RWPE1 (cell line): ENCODE results near the gene INPP5A.
"Not testable (repeated sequence)": the region's sequence is repeated elsewhere in the genome, so short reads cannot be mapped to it uniquely, and the experiment has no call there.

Experiments used
- CTCF ChIA-PET: fragments of 350-600 bp; sonication (Branson Sonifier 250); formaldehyde crosslinking; extraction: SDS; loops from one replicate; lab custom pipeline; 2021; lab: Yijun Ruan, JAX
- POLR2A ChIA-PET: fragments of 400-600 bp; formaldehyde crosslinking; extraction: SDS; loops from one replicate; lab custom pipeline; 2020; ENCODE audit warnings: antibody characterized with exemption; ENCODE audit not compliant: low non-redundant PET; lab: Yijun Ruan, JAX
- DNase-seq: peaks from one replicate; pipeline ENCODE4 v3.0.0; 2012; ENCODE audit warnings: low spot score
- H3K27ac ChIP-seq: fragments of 450-650 bp; 2 replicates; pipeline ENCODE4 v1.5.1; 2017
- CTCF ChIP-seq: fragments of 450-650 bp; conservative IDR thresholded peaks from 2 replicates; pipeline ENCODE4 v1.5.1; 2017; ENCODE audit warnings: low read depth, mild to moderate bottlenecking

The INPP5A gene

GRCh38 chr10:132742167-132742836 lies 204.7 kb downstream of the INPP5A start:
- H3K27ac ChIP-seq = no peak overlapping the region
- POLR2A ChIA-PET = no interaction called here
- CTCF ChIA-PET = interaction anchor here (0.7 kb wide), 2 partner anchors 8 to 11 kb away, joined by 3 to 4 read pairs; no protein-coding TSS in a partner anchor
- TF ChIP-seq CTCF = no peak
- DNase-seq = no peak

- ChIA-PET CTCF (no interaction called here), POLR2A (no interaction called here)
- TF ChIP-seq CTCF = no peak
These were observed 205.2 kb downstream of the INPP5A start for GRCh38 chr10:132742837-132743194.

GRCh38 chr10:132743196-132743924 lies 205.8 kb downstream of the INPP5A start:
- CTCF ChIA-PET, H3K27ac ChIP-seq, POLR2A ChIA-PET: not testable (repeated sequence)
- peak; percentile 26 for DNase-seq

More at GRCh38 chr10:132742837-132743194, 205.2 kb downstream of the INPP5A start:
- no peak for DNase-seq
- H3K27ac ChIP-seq = no peak overlapping the region

DNA sequence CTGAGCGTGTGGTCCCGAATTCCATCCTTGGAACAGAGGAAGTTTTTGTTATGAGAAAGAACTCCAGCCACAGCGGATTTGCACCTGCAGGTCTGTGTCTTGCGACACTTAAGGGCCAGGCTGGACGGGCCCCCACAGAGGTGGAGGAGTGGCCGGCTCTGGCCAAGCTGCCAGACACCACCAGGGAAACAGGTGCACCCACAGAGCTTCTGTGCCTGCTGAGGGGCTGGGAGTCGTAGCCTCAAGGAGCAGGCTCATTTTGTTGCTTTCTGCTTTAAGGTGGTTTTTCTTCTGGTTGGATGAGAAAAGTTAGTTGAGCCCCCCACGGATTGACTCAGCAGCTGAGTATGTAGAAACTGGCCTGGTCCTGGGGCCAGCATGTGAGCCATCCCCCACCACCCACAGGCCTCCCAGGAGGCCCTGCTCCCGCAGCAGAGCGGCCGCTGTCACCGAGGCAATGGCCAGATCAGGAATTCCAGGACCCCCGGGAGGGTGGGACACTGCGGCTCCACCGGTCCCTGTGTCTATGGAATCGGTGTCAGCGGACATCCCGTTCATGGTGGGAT lies 206.4 kb downstream of the INPP5A start:
- ChIA-PET POLR2A (no interaction called here), CTCF (no interaction called here)
- DNase-seq = no peak
- H3K27ac ChIP-seq = no peak overlapping the region
- no peak for TF ChIP-seq CTCF

DNA sequence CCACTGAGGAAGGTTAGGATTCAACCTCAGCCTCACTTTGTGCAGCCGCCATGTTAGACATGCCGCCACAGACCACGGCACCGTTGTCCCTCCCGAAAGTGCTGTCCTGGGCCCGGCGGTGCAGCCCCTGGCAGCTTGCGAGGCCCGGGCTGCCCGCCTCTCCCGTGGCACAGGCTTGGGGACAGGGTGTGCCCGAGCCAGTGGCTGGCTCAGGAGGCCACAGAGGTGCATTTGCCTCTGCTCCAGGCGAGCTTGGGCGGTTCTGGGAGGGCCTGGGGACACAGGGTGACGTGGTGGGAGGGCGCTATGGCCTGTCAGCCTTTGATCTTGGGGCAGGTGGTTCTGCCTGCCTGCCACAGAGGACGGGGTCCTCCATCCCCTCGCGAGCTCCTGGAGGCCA lies 207.3 kb downstream of the INPP5A start:
- no peak for TF ChIP-seq CTCF
- ChIA-PET CTCF (no interaction called here), POLR2A (no interaction called here)
- no peak overlapping the region for H3K27ac ChIP-seq
- no peak for DNase-seq

DNA sequence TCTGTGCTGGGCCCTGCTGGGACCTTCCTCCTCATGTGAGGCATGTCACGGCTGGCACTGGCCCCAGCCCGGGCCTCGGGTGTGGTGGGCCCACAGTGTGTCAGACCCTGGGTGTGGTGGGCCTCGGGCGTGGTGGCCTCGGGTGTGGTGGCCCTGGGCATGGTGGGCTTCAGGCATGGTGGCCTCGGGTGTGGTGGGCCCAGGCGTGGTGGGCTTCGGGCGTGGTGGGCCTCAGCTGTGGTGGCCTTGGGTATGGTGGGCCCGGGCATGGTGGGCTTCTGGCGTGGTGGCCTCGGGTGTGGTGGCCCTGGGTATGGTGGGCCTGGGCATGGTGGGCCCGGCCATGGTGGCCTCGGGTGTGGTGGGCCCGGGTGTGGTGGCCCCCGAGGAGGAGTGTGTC lies 207.9 kb downstream of the INPP5A start:
- DNase-seq = no peak
- ChIA-PET CTCF (no interaction called here), POLR2A (no interaction called here)
- no peak for TF ChIP-seq CTCF
- no peak overlapping the region for H3K27ac ChIP-seq

DNA sequence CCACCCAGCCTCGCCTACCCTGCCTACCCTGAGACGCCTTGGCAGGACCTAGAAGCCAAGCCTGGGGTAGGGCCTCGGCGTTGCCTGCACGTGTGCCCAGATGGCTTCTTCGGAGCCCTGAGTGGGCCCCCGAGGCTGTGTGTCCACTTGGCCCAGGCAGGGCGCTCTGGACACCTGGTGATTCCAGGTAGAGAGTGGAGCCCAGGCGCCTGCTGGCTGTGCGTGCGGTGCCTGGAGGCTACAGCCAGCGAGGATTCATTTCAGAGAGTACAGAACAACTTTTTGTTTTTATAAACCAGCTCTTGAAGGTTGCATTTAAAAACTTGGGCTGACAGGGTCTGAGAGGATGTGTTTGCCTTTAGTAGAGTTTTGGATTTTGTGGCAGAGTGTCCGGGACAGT lies 208.4 kb downstream of the INPP5A start:
- H3K27ac ChIP-seq = no peak overlapping the region
- no peak for DNase-seq

More for the DNA sequence above, 208.4 kb downstream of the INPP5A start:
- POLR2A ChIA-PET = no interaction called here
- TF ChIP-seq CTCF = no peak
- CTCF ChIA-PET = no interaction called here
